HG02642 (cell line): ENCODE data around the gene DDX27.

Experiments used
- ATAC-seq: cut with Tn5 transposase; IDR thresholded peaks from one replicate; pipeline ENCODE4 v1.9.1; 2021; ENCODE audit warnings: mild to moderate bottlenecking; ENCODE audit not compliant: unreplicated experiment, poor library complexity

The DDX27 gene

GRCh38 chr20:49247169-49247723, 28.0 kb downstream of the DDX27 start:
- ATAC-seq = no peak

DNA sequence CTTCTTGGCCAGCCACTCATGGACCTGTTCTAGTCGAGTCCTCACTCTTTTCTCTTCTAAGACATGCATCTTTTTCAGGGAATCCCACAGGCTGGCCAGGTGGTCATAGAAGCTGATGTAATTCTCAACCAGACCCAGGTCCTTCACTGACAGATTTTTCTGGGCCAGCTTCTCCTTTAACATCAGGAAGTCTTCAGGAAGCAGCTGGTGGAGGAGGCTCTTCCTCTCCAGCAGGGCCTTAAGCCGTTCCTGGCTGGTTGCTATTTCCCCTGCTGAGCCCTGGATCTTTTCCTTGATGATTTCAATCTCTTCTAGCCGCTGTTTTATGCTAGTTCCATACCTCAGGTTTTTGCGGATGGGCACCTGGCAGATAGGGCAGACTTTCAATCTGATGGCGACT, 28.6 kb downstream of the DDX27 start:
- ATAC-seq = no peak

GRCh38 chr20:49248301-49248700, 29.1 kb downstream of the DDX27 start:
- no peak for ATAC-seq

DNA sequence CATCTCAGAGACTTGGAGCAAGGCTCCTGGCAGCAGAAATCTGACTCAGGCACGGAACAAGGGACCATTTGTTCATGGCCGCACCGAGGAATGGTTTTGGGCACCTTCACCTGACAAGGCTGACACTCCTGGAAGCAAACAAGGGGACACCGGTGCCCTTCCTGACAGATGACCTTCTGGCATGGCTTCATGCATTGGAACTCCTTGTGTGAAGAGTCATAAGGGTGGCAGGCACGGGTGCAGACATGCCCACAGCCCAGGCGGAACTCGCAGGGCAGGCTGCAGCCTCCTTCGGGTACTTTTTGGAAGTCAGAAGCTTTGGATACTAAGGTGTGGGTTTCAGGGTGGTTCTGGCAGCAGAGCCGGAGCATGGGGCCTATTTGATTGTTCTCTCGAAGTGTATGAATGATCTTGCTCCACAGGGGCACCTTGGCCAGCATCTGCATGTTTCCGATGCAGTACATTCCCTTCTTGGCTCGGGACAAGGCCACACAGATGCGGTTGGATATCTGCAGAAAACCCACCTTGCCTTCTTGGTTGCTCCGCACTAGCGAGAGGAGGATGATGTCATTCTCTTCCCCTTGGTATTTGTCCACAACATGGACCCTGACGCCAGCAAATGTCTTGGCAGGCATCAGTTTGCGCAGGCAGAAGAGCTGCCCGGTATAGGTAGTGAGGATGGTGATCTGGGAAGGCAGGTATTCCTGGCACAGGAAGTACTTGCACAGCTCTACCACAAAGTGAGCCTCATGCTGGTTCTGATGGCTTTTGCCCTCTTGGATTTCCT, 29.9 kb downstream of the DDX27 start:
- no peak for ATAC-seq

GRCh38 chr20:49252556-49253350, 33.5 kb downstream of the DDX27 start:
- ATAC-seq = no peak

- no peak for ATAC-seq
Observed at GRCh38 chr20:49256261-49256660, 37.0 kb downstream of the DDX27 start.

DNA sequence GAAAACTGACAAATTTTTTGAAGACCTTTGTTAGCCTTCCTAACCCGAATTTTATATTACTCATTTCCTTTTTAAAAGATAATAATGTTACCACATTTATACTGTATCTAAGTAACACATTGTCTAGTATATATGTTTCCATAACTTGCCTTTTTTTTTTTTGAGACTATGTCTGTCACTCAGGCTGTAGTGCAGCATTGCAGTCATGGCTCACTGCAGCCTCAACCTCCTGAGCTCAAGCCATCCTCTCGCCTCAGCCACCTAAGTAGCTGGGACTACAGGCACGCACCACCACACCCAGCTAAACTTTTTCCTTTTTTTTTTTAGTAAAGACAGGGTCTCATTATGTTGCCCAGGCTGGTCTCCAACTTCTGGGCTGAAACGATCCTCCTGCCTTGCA, 40.1 kb downstream of the DDX27 start:
- ATAC-seq = no peak

GRCh38 chr20:49259799-49260198, 40.6 kb downstream of the DDX27 start:
- ATAC-seq = no peak

DNA sequence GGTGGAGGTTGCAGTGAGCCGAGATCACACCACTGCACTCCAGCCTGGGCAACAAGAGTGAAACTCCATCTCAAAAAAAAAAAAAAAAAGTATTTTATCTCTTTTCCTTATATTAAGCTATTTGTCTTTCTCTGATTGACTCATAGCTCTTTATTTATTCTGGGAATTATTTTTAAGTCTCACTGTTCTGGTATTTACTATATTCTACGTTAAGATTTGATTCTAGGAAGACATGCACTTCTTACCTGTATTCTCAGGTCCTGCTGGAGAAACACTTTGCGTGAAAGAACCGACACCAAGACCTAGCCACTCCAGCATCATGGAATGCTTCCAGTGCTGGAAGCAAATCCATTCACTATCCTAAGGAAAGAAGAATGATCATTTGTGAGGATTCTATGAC, 41.0 kb downstream of the DDX27 start:
- ATAC-seq = no peak

DNA sequence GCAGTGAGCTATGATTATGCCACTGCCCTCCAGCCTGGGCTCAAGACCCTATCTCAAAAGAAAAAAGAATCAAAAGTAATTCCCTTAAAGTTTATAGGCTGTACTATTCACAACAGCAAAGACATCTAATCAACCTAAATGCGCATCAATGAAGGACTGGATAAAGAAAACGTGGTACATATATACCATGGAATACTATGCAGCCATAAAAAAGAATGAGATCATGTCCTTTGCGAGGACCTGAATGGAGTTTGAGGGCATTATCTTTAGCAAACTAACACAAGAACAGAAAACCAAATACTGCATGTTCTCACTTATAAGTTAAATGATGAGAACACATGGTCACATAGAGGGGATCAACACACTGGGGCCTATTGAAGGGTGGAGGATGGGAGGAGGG, 42.0 kb downstream of the DDX27 start:
- ATAC-seq = no peak

GRCh38 chr20:49262444-49262843, 43.2 kb downstream of the DDX27 start:
- ATAC-seq = no peak

DNA sequence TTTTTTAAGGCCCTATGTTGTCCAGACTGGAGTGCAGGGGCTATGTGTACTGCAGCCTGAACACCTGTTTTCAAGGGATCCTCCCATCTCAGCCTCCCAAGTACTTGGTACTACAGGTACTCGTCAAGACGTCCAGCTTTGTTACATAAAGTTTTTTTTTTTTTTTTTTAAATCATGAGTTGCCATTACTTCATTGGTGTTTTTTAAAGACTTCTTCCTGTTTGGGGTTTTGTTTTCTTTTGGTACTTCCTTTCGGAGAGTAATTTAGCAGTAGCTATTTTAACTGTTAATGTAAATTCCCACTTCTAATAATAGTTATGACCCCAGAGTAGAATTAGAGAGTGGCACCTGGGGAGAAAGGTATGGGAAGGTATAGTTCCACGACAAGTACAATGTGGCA, 48.1 kb downstream of the DDX27 start:
- ATAC-seq = peak; percentile 49

GRCh38 chr20:49268600-49269365, 49.6 kb downstream of the DDX27 start:
- peak; percentile 24 for ATAC-seq

- no peak for ATAC-seq
Observed at GRCh38 chr20:49270177-49270576, 51.0 kb downstream of the DDX27 start.

DNA sequence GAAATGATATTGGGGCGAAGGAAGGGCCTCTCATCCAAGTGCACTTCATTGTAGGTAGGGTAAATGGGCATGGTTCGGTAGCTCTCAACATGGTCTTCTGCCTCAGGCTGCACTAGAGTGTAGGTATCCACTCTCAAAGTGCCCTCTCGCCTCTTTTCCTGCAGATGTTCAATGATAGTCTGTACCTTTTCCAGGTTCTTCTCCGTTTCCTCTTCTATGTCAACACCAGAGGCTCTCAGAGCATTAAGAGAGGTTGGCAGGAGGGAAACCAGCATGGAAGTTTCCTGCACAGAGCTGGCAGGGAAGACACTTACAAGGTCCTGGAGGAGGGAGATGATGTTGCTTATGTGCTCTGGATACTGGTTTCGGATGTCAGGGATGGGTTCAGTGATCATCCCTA, 51.5 kb downstream of the DDX27 start:
- ATAC-seq = no peak

DNA sequence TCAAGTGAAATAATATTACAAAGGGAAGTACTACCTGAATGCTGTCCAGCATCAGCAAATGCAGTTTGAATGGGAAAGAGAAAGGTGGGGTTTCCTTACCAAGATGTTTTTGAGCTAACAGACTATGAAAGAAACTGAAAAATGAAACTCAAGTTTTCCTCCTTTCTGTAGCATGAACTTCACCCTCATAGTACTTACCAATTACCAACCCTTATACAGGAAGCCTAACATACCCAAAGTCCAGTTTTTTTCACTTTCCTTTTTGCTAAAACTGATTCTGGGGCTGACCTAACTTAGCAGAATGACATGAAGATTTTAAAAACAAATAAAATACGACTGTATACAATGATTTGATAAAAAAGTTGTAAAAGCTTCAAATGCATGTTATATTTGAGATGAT, 53.4 kb downstream of the DDX27 start:
- no peak for ATAC-seq

DNA sequence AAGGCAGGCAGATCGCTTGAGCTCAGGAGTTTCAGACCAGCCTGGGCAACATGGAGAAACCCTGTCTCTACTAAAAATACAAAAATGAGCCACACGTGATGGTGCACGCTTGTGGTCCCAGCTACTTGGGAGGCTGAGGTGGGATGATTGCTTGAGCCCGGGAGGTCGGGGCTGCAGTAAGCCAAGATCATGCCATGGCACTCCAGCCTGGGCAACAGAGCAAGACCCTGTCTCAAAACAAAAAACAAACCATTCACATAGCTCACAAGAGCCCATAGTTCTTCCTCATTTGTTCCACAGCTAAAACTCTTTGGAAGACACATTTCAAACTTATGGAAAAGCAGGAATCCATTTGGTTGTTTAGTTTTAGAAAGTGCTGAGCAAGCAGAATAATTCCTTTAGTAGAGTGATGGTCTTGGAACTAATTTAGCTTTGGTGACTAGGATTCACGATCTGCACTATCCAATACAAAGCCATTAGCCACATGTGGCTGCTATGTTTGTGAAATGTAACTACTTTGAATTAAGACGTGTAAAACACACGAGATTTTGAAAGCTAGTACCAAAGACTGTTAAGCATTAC, 54.6 kb downstream of the DDX27 start:
- ATAC-seq = no peak

GRCh38 chr20:49275216-49275615, 56.0 kb downstream of the DDX27 start:
- no peak for ATAC-seq

GRCh38 chr20:49275636-49276035, 56.4 kb downstream of the DDX27 start:
- ATAC-seq = no peak
